ENCODE data around the gene MAP1LC3A.

Gene MAP1LC3A

GRCh38 chr20:34529742-34530141, 28.8 kb upstream of the MAP1LC3A start:
- no peak for DNase-seq (ENCODE audit: low read depth in 2 of 2, low spot score in 1 of 2)

DNA sequence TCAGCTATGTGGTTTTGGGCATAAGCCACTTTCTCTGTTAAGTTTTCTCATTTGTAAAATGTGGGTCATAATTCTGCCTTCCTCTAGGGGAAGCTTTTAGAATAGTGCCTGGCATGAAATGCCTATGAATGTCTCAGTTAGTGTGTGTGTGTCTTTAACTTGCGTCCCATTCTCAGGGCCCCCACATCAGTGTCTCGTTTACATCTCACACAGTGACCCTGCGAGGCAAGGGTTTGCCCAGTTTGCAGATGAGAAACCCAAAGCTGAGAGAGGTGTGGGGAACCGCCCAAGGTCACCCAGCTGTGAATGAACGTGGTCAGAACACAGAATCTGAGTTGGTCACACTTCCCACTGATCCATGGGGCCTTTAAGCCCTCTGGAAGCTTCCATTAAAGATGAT, 28.2 kb upstream of the MAP1LC3A start:
- DNase-seq (ENCODE audit: low read depth in 2 of 2, low spot score in 1 of 2) = no peak

DNA sequence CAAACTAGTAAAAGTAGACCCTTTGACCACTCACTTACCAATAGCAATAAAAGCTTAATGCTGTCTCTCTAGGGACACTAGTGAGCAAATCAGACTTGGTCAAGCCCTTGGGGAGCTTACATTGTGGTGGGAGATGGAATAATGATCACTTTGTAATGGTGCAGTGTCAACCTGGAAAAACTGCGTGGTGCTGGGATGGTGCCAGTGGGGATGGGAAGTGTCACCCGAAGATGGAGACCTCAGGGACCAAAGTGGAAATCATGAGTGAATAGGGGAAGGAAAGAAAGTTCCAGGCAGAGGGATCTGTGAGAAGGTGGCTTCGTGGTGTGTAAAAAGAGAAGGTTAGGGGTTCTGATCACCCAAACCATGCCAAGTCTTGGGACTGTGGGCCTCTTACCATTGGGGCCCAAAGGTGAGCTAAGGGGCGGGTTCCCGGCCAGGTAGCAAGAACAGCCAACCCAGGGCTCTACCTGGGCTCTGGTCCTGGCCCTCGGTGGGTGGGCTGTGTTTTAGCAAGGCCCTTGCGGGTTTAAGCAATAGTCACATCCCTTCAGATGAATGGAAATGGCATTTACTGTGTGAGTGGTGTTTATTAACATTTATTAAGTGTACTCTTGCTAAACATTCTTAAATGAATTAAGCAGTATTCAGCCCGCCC, 26.8 kb upstream of the MAP1LC3A start:
- no peak for DNase-seq (ENCODE audit: low read depth in 2 of 2, low spot score in 1 of 2)

- DNase-seq (ENCODE audit: low read depth in 2 of 2, low spot score in 1 of 2) = no peak
Observed at GRCh38 chr20:34532320-34532719, 26.2 kb upstream of the MAP1LC3A start.

DNA sequence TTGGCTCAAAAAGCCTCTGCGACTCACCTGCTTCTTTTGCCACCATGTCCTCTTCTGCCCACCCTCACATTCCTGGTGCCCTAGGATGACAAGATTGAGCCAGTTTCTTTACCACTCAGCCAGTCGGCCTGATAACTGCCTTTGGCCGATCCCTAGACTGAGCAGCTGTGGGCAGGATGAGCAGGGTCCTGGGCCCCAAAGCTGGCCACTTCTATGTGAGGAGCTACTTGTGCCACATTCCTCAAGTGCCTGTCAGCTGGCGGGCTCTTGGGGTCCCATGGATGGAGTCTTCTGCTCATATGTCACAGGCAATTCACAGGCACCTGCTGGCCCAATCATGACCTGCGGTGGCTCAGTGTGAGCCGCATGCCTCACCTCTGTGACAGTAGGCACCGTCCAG, 25.8 kb upstream of the MAP1LC3A start:
- DNase-seq (ENCODE audit: low read depth in 2 of 2, low spot score in 1 of 2) = no peak

GRCh38 chr20:34534391-34535165, 23.9 kb upstream of the MAP1LC3A start:
- no peak for DNase-seq (ENCODE audit: low read depth in 2 of 2, low spot score in 1 of 2)

DNA sequence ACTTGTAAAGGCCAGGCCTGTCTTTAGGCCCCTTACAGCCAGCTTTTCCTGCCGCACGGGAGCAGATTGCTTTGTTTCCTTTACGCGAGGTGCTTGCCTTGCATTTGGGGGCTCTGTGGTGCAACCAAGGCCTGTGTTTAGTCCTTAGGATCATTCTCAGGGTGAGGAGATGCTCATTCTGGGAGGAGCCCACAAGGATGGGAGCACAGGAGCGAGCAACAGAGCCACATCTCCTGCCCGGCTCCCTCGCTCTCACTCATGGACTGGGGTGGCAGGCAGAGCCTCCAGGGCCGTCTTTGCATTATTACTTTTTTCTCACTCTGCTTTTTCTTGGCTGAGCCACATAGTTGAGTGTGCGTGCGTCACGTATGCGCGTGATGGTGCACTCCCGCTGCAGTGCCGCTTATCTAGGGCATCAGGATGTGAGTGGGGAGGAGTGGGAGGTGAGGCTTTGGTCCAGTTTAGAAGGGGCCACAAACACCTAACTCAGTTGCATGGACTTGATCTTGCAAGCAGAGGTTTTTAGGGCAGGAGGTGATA, 23.1 kb upstream of the MAP1LC3A start:
- no peak for DNase-seq (ENCODE audit: low read depth in 2 of 2, low spot score in 1 of 2)

DNA sequence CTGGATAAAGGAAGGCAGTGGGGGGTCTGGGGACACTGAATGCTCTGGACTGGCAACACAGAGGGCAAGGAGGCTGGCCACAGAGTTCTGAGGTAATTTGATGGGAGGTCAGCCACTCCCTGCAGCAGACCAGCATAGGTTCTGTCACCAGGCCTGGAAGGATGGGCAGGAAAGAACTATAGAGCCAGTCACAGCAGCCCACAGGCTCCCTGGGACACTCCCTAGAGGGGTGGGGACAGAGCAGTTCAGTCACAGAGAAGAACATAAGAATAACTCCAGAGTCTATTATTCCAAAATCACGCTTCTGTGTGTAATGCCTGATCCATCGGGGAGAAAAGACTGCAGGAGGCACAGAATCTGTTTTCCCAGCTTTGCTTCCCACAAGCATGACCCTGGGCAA, 22.7 kb upstream of the MAP1LC3A start:
- no peak for DNase-seq (ENCODE audit: low read depth in 2 of 2, low spot score in 1 of 2)

GRCh38 chr20:34536798-34537394, 21.6 kb upstream of the MAP1LC3A start:
- DNase-seq (ENCODE audit: low read depth in 2 of 2, low spot score in 1 of 2) = no peak

- no peak for DNase-seq (ENCODE audit: low read depth in 2 of 2, low spot score in 1 of 2)
Observed at GRCh38 chr20:34537651-34538050, 20.9 kb upstream of the MAP1LC3A start.

- peak in 1 of 2 donors; percentile 25 for DNase-seq (ENCODE audit: low read depth in 2 of 2, low spot score in 1 of 2)
Observed at GRCh38 chr20:34538671-34539123, 19.8 kb upstream of the MAP1LC3A start.

DNA sequence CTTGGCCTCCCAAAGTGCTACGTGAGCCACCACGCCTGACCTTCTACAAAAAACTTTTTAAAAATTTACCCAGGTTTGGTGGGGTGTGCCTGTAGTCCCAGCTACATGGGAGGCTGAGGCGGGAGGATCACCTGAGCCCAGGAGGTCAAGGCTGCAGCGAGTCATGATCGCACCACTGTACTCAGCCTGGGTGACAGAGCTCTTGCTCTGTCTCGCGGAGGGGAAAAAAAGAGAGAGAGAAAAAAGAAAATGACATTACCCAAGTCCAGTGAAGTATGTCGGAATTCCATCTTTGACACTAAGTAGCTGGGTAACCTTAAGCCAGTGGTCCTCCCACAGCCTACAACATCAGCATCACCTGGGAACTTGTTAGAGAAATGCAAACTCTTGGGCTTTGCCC, 18.8 kb upstream of the MAP1LC3A start:
- no peak for DNase-seq (ENCODE audit: low read depth in 2 of 2, low spot score in 1 of 2)

GRCh38 chr20:34540596-34541263, 17.8 kb upstream of the MAP1LC3A start:
- no peak for DNase-seq (ENCODE audit: low read depth in 2 of 2, low spot score in 1 of 2)

DNA sequence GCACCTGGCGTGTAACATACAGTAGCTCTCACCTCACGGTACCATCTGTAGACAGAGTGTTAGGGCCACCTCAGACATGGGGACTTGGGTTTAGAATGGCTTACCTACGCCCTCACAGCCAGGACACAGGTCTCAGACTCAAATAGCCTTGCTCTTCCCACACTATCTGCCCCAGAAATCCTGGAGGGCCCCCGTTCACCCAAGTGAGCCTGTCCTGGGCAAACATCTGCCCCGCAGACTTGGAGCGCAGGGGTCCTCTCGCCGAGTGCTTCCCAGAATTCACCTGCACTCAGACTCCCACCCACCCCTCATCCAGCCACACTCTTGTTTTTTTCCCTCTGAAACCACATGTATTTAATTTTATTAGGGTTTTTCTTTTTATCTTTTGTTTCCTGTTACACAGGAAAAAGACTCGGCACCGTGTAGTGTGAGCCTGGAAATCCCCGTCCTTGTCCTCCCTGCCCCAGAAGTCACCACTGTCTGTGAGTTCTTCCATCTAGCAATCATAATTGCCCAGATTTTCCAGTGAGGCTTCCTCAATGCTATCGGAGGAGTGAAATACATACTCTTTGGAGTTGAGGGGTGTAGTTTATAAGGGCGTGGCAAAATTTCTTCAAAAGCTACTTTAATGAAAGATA, 17.1 kb upstream of the MAP1LC3A start:
- DNase-seq (ENCODE audit: low read depth in 2 of 2, low spot score in 1 of 2) = no peak

DNA sequence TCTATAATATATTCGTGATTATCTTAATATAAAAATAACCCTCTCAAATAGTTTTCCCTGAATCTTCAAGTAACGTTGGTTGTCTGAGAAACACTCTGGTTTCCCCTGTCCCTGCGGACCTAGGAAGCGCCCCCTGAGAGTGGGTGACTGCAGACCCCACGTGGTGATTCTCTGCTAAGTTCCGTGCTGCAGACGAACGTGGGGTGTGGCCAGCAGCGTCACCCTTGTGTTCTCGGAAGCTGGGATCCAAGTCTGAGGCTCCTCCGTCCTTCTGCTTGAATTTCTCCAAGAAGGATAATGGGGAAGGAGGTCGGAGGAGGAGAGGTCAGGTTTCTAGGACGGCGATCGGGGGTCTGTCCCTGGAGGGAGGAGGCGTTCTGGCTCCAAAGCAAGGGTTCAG, 16.6 kb upstream of the MAP1LC3A start:
- DNase-seq (ENCODE audit: low read depth in 2 of 2, low spot score in 1 of 2) = no peak

DNA sequence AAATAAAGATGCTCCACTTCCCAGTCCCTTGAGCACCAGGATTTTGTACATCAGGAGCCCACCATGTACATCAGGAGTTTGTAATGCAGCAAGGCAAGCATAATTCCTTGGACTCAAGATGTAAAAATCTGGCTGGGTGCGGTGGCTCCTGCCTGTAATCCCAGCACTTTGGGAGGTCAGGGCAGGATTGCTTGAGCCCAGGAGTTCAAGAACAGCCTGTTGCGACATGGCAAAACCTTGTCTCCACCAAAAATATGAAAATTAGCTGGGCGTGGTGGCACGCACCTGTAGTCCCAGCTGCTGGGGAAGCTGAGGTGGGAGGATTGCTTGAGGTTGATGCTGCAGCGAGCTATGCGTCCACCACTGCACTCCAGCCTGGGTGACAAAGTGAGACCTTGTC, 16.1 kb upstream of the MAP1LC3A start:
- DNase-seq (ENCODE audit: low read depth in 2 of 2, low spot score in 1 of 2) = no peak

DNA sequence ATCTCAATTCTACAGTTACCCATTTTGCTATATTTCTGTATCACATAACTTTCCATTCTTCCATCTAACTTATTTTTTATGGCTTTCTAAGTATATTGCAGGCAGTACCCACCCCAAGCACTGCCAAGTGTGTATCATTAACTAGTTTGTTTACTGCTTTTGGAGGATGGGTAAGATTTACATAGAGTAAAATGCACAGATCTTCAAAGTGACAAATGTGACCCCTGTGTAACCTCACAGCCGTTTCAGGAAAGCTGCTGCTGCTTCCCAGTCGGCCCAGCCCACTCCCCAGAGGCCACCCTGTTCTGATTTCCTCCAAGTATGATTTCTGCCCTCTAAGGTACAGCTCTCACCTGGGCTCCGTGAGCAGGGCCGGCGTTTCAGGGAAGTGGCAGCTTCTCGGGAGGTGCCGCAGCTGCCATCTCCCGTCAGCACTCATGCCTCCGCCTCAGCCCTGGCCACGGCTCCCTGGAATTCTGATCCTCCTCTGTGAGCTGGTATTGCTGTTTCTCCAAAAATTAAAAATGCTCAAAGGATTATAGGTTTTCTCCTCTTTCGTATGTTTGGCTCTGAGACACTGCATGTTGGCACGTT, 15.0 kb upstream of the MAP1LC3A start:
- DNase-seq (ENCODE audit: low read depth in 2 of 2, low spot score in 1 of 2) = no peak

- DNase-seq (ENCODE audit: low read depth in 2 of 2, low spot score in 1 of 2) = no peak
Observed at GRCh38 chr20:34544109-34544796, 14.3 kb upstream of the MAP1LC3A start.

- no peak for DNase-seq (ENCODE audit: low read depth in 2 of 2, low spot score in 1 of 2)
Observed at GRCh38 chr20:34546751-34547181, 11.8 kb upstream of the MAP1LC3A start.
